Right lobe of liver (tissue), 4 donors: ENCODE measurements around the gene SEC16B.

Source experiments
- CTCF ChIP-seq, 4 donors: fragments of 200-600 bp in 3 of 4; fragments of 450-650 bp in 1 of 4; IDR thresholded peaks; one replicate each; pipeline versions ENCODE4 v1.5.1 to v1.8.0; 2016 to 2022; ENCODE audit warnings: antibody characterized with exemption in 4 of 4, mild to moderate bottlenecking in 2 of 4
- POLR2A ChIP-seq: fragments of 450-650 bp; IDR thresholded peaks from one replicate; pipeline ENCODE4 v1.6.1; 2017; ENCODE audit warnings: antibody characterized with exemption, mild to moderate bottlenecking
- donor health status: DM: no; HTN: no; CAD: no.
- donor health status: DM: no; HTN: no; CAD: no.
- donor health status: DM: no; HTN: yes; CAD: no.

GRCh38 chr1:177966199-177966598 lies 3.7 kb downstream of the SEC16B start:
- no peak for TF ChIP-seq CTCF (IDR thresholded peaks at IDR 0.05)
- no peak for TF ChIP-seq POLR2A
